ENCODE measurements around the gene AFF3.

- TF ChIP-seq CTCF (IDR thresholded peaks at IDR 0.05; ENCODE audit: poor library complexity) (peak; percentile 58), EZH2 (IDR thresholded peaks at IDR 0.05; ENCODE audit: borderline replicate concordance) (no peak)
Observed at GRCh38 chr2:99725820-99726219, 416.6 kb downstream of the AFF3 start.

Measured in hepatocyte (in vitro differentiated cells).